IMR-90 (cell line): ENCODE results near the gene ZNF609. TPM values are rescaled to one million over a fixed set of nuclear protein-coding genes. Genes with fewer than 3 reads are reported as not detected.

Experiments
- ATAC-seq: fragments of 200-7000 bp; cut with Tn5 transposase; 2 replicates; pipeline ENCODE4 v1.9.1; 2020; ENCODE audit warnings: low read depth, mild to moderate bottlenecking, moderate library complexity
- BruUV-seq: library from RNA; stranded (reverse); fragments of 400-500 nt; replicated peaks from 2 replicates; lab custom pipeline; 2021; lab: Mats Ljungman, UMichigan
- CTCF ChIA-PET: fragments of 300-600 bp; formaldehyde crosslinking; extraction: SDS; loops from one replicate; lab custom pipeline; 2021; ENCODE audit warnings: antibody characterized with exemption; lab: Yijun Ruan, JAX
- POLR2A ChIA-PET: fragments of 300-600 bp; sonication (Branson Sonifier 250); formaldehyde crosslinking; loops from one replicate; lab custom pipeline; 2022; ENCODE audit warnings: antibody characterized with exemption; ENCODE audit not compliant: unreplicated experiment; lab: Charles Lee
- DNase-seq: peaks from one replicate; pipeline ENCODE4 v3.0.0; 2013
- H2AFZ ChIP-seq: replicated peaks from 2 replicates; pipeline ENCODE3; 2013; ENCODE audit warnings: low read length, mild to moderate bottlenecking; ENCODE audit not compliant: poor library complexity
- H2AK5ac ChIP-seq: 2 replicates; pipeline ENCODE4 v1.6.1; 2013; ENCODE audit warnings: low read depth, low read length, inconsistent platforms
- H2AK9ac ChIP-seq: replicated peaks from 2 replicates; pipeline ENCODE3; 2013; ENCODE audit warnings: mild to moderate bottlenecking, low read depth, low read length, moderate library complexity; ENCODE audit not compliant: poor library complexity
- H2BK120ac ChIP-seq: 2 replicates; pipeline ENCODE4 v1.6.1; 2013; ENCODE audit warnings: low read depth, low read length, inconsistent platforms
- H2BK15ac ChIP-seq: 3 replicates; pipeline ENCODE4 v1.6.1; 2013; ENCODE audit warnings: low read depth, low read length, inconsistent platforms
- H2BK20ac ChIP-seq: 2 replicates; pipeline ENCODE4 v1.6.1; 2013; ENCODE audit warnings: low read depth, mild to moderate bottlenecking, inconsistent platforms, low read length, moderate library complexity
- H2BK5ac ChIP-seq: 2 replicates; pipeline ENCODE4 v1.6.1; 2013; ENCODE audit warnings: mild to moderate bottlenecking, low read depth, low read length, inconsistent platforms; ENCODE audit not compliant: poor library complexity, severe bottlenecking
- H3K14ac ChIP-seq: replicated peaks from 2 replicates; pipeline ENCODE4 v1.6.1; 2013; ENCODE audit warnings: low read depth, low read length, inconsistent platforms
- H3K18ac ChIP-seq: 2 replicates; pipeline ENCODE4 v1.6.1; 2013; ENCODE audit warnings: low read depth, low read length, control low read depth
- H3K23ac ChIP-seq: 2 replicates; pipeline ENCODE4 v1.6.1; 2013; ENCODE audit warnings: low read depth, low read length, inconsistent platforms
- H3K27ac ChIP-seq: 2 replicates; pipeline ENCODE4 v1.5.1; 2013; ENCODE audit warnings: mild to moderate bottlenecking, control low read depth, low read length; ENCODE audit not compliant: insufficient read depth
- H3K27me3 ChIP-seq: 2 replicates; pipeline ENCODE4 v1.6.1; 2013; ENCODE audit warnings: low read length; ENCODE audit not compliant: control insufficient read depth, insufficient read depth
- H3K36me3 ChIP-seq: 2 replicates; pipeline ENCODE4 v1.6.1; 2013; ENCODE audit warnings: low read length, mixed read lengths; ENCODE audit not compliant: control insufficient read depth, insufficient read depth
- H3K4ac ChIP-seq: 2 replicates; pipeline ENCODE4 v1.6.1; 2013; ENCODE audit warnings: low read depth, low read length, inconsistent platforms
- H3K4me1 ChIP-seq: 2 replicates; pipeline ENCODE4 v1.6.1; 2013; ENCODE audit warnings: low read length, mixed read lengths; ENCODE audit not compliant: control insufficient read depth, insufficient read depth
- H3K4me2 ChIP-seq: 2 replicates; pipeline ENCODE4 v1.6.1; 2013; ENCODE audit warnings: low read depth, mild to moderate bottlenecking, control low read depth, low read length, moderate library complexity
- H3K4me3 ChIP-seq: 2 replicates; pipeline ENCODE4 v1.5.1; 2013; ENCODE audit warnings: low read depth, mild to moderate bottlenecking, control low read depth, low read length, moderate library complexity; ENCODE audit not compliant: insufficient read depth
- H3K56ac ChIP-seq: 2 replicates; pipeline ENCODE4 v1.6.1; 2013; ENCODE audit warnings: low read length, inconsistent platforms; ENCODE audit not compliant: insufficient read depth; ENCODE audit errors: extremely low read depth
- H3K79me1 ChIP-seq, 2 experiments: 2 replicates each; pipeline ENCODE4 v1.6.1; 2013; ENCODE audit warnings: low read length in 2 of 2, inconsistent platforms in 1 of 2, low read depth in 1 of 2
- H3K9ac ChIP-seq: 2 replicates; pipeline ENCODE4 v1.6.1; 2013; ENCODE audit warnings: low read depth, low read length, control low read depth
- H3K9me1 ChIP-seq: 2 replicates; pipeline ENCODE4 v1.6.1; 2013; ENCODE audit warnings: low read length, inconsistent platforms; ENCODE audit not compliant: insufficient read depth
- H3K9me3 ChIP-seq: 2 replicates; pipeline ENCODE4 v1.6.1; 2013; ENCODE audit warnings: low read length; ENCODE audit not compliant: control insufficient read depth, insufficient read depth
- H4K20me1 ChIP-seq: 2 replicates; pipeline ENCODE4 v1.6.1; 2013; ENCODE audit warnings: low read length, inconsistent platforms; ENCODE audit not compliant: insufficient read depth
- H4K5ac ChIP-seq: 2 replicates; pipeline ENCODE4 v1.6.1; 2013; ENCODE audit warnings: mild to moderate bottlenecking, low read depth, low read length, control low read depth
- H4K8ac ChIP-seq, 2 experiments: 2 replicates each; pipeline ENCODE4 v1.6.1; 2013; ENCODE audit warnings: low read depth in 2 of 2, low read length in 2 of 2, control low read depth in 1 of 2, inconsistent platforms in 1 of 2
- H4K91ac ChIP-seq: 2 replicates; pipeline ENCODE4 v1.6.1; 2013; ENCODE audit warnings: low read depth, low read length, inconsistent platforms; ENCODE audit not compliant: insufficient read depth
- BHLHE40 ChIP-seq: fragments of 150-350 bp; IDR thresholded peaks from 2 replicates; pipeline ENCODE4 v1.6.1; 2016; ENCODE audit warnings: mild to moderate bottlenecking, low read depth, low read length
- CEBPB ChIP-seq: IDR thresholded peaks from 2 replicates; pipeline ENCODE4 v1.6.1; 2012; ENCODE audit warnings: low read depth, low read length, improper control_type of control experiment
- CHD1 ChIP-seq: IDR thresholded peaks from 2 replicates; pipeline ENCODE4 v1.6.1; 2012; ENCODE audit warnings: low read depth, low read length, improper control_type of control experiment
- FOS ChIP-seq: fragments of 150-350 bp; IDR thresholded peaks from 2 replicates; pipeline ENCODE4 v1.6.1; 2016; ENCODE audit warnings: low read depth, low read length
- MAFK ChIP-seq: IDR thresholded peaks from 2 replicates; pipeline ENCODE4 v1.6.1; 2012; ENCODE audit warnings: low read depth, low read length, improper control_type of control experiment
- MAZ ChIP-seq: IDR thresholded peaks from 2 replicates; pipeline ENCODE4 v1.6.1; 2012; ENCODE audit warnings: low read depth, mild to moderate bottlenecking, low read length, improper control_type of control experiment, moderate library complexity, borderline replicate concordance
- MXI1 ChIP-seq: IDR thresholded peaks from 2 replicates; pipeline ENCODE4 v1.6.1; 2012; ENCODE audit warnings: low read depth, mild to moderate bottlenecking, low read length, moderate library complexity, borderline replicate concordance
- NFE2L2 ChIP-seq: fragments of 150-350 bp; IDR thresholded peaks from 2 replicates; pipeline ENCODE4 v1.6.1; 2016; ENCODE audit warnings: low read depth, mild to moderate bottlenecking, low read length
- POLR2A ChIP-seq: IDR thresholded peaks from 2 replicates; pipeline ENCODE4 v1.6.1; 2012; ENCODE audit warnings: mild to moderate bottlenecking, low read depth, low read length
- RAD21 ChIP-seq: IDR thresholded peaks from 2 replicates; pipeline ENCODE4 v1.6.1; 2012; ENCODE audit warnings: low read length, improper control_type of control experiment
- RCOR1 ChIP-seq: IDR thresholded peaks from 2 replicates; pipeline ENCODE4 v1.6.1; 2012; ENCODE audit warnings: mild to moderate bottlenecking, low read length, improper control_type of control experiment; ENCODE audit not compliant: insufficient replicate concordance
- SMC3 ChIP-seq: fragments of 150-350 bp; IDR thresholded peaks from 2 replicates; pipeline ENCODE4 v1.6.1; 2016; ENCODE audit warnings: low read depth, mild to moderate bottlenecking, antibody characterized with exemption, low read length, moderate library complexity
- WGBS, 2 experiments: methylation state at CpG; one replicate each; pipeline versions ENCODE4 v1.1.5 to v1.1.7; 2013; ENCODE audit warnings: missing lambda C conversion rate in 2 of 2; ENCODE audit not compliant: insufficient read length in 1 of 2; ENCODE audit errors: extremely low coverage in 2 of 2; 5-methylcytosine and 5-hydroxymethylcytosine counted together
- dilution Hi-C: fragments of 300-500 bp; cut with HindIII; formaldehyde crosslinking; loops from one replicate; pipeline ENCODE4 v1.14.3; 2018; ENCODE audit warnings: low sequenced_read_pairs; ENCODE audit not compliant: unreplicated experiment
- in situ Hi-C: fragments of 300-500 bp; cut with MboI; formaldehyde crosslinking; loops from 3 replicates; pipeline ENCODE4 v1.14.3; 2019; ENCODE audit warnings: low sequenced_read_pairs, inconsistent platforms, mixed read lengths
- intact Hi-C: fragments of 100-400 bp; cut with micrococcal nuclease; formaldehyde crosslinking; loops from 2 replicates; pipeline ENCODE4 v1.10.0; 2022
- polyA plus RNA-seq, 3 experiments: library from polyadenylated mRNA; depleted of rRNA; stranded (reverse); fragments of >200 nt; gene quantifications; 2 replicates each; pipeline ENCODE4 v1.2.3, GENCODE V29; 2012; ENCODE audit warnings: low replicate concordance in 1 of 3
- total RNA-seq: library from RNA; depleted of rRNA; stranded (reverse); fragments of >200 nt; gene quantifications from 2 replicates; pipeline ENCODE4 v1.2.3, GENCODE V29; 2012
- TF ChIP-seq, protein P1 (sequence below): conservative IDR thresholded peaks from 2 replicates; pipeline ENCODE4 v1.5.1; 2012; ENCODE audit warnings: mild to moderate bottlenecking, low read depth, low read length, improper control_type of control experiment
- TF ChIP-seq, protein P2 (sequence below): fragments of 150-350 bp; IDR thresholded peaks from 2 replicates; pipeline ENCODE4 v1.6.1; 2017; ENCODE audit warnings: mild to moderate bottlenecking, antibody characterized with exemption, low read length, low read depth
- TF ChIP-seq, protein P3 (sequence below): fragments of 150-350 bp; IDR thresholded peaks from 2 replicates; pipeline ENCODE4 v1.6.1; 2016; ENCODE audit warnings: low read depth, mild to moderate bottlenecking, low read length, moderate library complexity, borderline replicate concordance

Gene ZNF609
- total and polyA plus RNA-seq, 2 of the 4 experiments (the other 2 are of a cell fraction) = 10.4 to 12.5 TPM

- ChIA-PET POLR2A (no interaction called here), CTCF (no interaction called here)
- Histone ChIP-seq H3K18ac (no peak overlapping the region), H4K91ac (no peak overlapping the region), H3K4me2 (no peak overlapping the region), H2AK5ac (no peak overlapping the region), H3K56ac (no peak overlapping the region; the same call in 1 of the 2 replicates), H3K4me1 (peaks cover 6% of the 10 kb centered on the region), H2BK120ac (no peak overlapping the region), H2BK20ac (no peak overlapping the region), H3K9ac (no peak overlapping the region), H3K23ac (no peak overlapping the region; the same call in 1 of the 2 replicates), H4K20me1 (peaks cover 56% of the 10 kb centered on the region), H3K79me1 (peaks cover 48 to 92% of the 10 kb centered on the region in 2 experiments), H3K14ac (no peak overlapping the region), H3K4me3 (no peak overlapping the region), H3K27me3 (no peaks in the 10 kb centered on the region), H3K9me1 (peaks cover 15% of the 10 kb centered on the region), H2BK5ac (no peak overlapping the region), H4K5ac (no peak overlapping the region), H3K36me3 (peaks cover 9% of the 10 kb centered on the region), H2BK15ac (no peak overlapping the region), H3K4ac (no peak overlapping the region; the same call in 1 of the 2 replicates), H2AK9ac (no peak overlapping the region), H3K27ac (no peak overlapping the region), H3K9me3 (no peaks in the 10 kb centered on the region), H2AFZ (no peak overlapping the region), H4K8ac (no peak overlapping the region)
- ATAC-seq = no peak
- WGBS, 2 experiments = no CpG with 5 or more reads among the region's 7 CpGs
- intact Hi-C loops (no loop called here), in situ Hi-C loops (no loop called here), dilution Hi-C loops (no loop called here)
- DNase-seq = no peak
- BruUV-seq = no TSS peak
- TF ChIP-seq RAD21 (no peak), MXI1 (no peak), RCOR1 (no peak), MAZ (no peak), NFE2L2 (no peak), CHD1 (no peak), POLR2A (no peak), MAFK (no peak), SMC3 (no peak), CEBPB (no peak), BHLHE40 (no peak), FOS (no peak)
- TF ChIP-seq, protein P1, sequence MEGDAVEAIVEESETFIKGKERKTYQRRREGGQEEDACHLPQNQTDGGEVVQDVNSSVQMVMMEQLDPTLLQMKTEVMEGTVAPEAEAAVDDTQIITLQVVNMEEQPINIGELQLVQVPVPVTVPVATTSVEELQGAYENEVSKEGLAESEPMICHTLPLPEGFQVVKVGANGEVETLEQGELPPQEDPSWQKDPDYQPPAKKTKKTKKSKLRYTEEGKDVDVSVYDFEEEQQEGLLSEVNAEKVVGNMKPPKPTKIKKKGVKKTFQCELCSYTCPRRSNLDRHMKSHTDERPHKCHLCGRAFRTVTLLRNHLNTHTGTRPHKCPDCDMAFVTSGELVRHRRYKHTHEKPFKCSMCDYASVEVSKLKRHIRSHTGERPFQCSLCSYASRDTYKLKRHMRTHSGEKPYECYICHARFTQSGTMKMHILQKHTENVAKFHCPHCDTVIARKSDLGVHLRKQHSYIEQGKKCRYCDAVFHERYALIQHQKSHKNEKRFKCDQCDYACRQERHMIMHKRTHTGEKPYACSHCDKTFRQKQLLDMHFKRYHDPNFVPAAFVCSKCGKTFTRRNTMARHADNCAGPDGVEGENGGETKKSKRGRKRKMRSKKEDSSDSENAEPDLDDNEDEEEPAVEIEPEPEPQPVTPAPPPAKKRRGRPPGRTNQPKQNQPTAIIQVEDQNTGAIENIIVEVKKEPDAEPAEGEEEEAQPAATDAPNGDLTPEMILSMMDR = no peak
- TF ChIP-seq, protein P2, sequence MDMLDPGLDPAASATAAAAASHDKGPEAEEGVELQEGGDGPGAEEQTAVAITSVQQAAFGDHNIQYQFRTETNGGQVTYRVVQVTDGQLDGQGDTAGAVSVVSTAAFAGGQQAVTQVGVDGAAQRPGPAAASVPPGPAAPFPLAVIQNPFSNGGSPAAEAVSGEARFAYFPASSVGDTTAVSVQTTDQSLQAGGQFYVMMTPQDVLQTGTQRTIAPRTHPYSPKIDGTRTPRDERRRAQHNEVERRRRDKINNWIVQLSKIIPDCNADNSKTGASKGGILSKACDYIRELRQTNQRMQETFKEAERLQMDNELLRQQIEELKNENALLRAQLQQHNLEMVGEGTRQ = no peak
- TF ChIP-seq, protein P3, sequence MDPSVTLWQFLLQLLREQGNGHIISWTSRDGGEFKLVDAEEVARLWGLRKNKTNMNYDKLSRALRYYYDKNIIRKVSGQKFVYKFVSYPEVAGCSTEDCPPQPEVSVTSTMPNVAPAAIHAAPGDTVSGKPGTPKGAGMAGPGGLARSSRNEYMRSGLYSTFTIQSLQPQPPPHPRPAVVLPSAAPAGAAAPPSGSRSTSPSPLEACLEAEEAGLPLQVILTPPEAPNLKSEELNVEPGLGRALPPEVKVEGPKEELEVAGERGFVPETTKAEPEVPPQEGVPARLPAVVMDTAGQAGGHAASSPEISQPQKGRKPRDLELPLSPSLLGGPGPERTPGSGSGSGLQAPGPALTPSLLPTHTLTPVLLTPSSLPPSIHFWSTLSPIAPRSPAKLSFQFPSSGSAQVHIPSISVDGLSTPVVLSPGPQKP = no peak
These were observed 162.3 kb downstream of the ZNF609 start for GRCh38 chr15:64622410-64623260.
